AG10803 (cell line): ENCODE measurements around the gene GNB1L.

Experiments
- DNase-seq: peaks from one replicate; pipeline ENCODE4 v3.0.0; 2010; ENCODE audit warnings: low read depth
- H3K4me3 ChIP-seq: 2 replicates; pipeline ENCODE4 v1.5.1; 2011; ENCODE audit warnings: mild to moderate bottlenecking, low read length, control low read depth
- CTCF ChIP-seq: conservative IDR thresholded peaks from 2 replicates; pipeline ENCODE4 v1.5.1; 2011; ENCODE audit warnings: mild to moderate bottlenecking, low read length, control low read depth, inconsistent platforms

GNB1L gene

GRCh38 chr22:19818324-19819207 is 36.1 kb downstream of the GNB1L start:
- no peak for DNase-seq
- TF ChIP-seq CTCF = no peak

GRCh38 chr22:19816372-19817119 is 38.1 kb downstream of the GNB1L start:
- DNase-seq = no peak
- H3K4me3 ChIP-seq = no peak overlapping the region
- TF ChIP-seq CTCF = no peak

More at GRCh38 chr22:19818324-19819207, 36.1 kb downstream of the GNB1L start:
- H3K4me3 ChIP-seq = no peak overlapping the region

- no peak for DNase-seq
- no peak for TF ChIP-seq CTCF
- H3K4me3 ChIP-seq = no peak overlapping the region
Observed at GRCh38 chr22:19815823-19816290, 38.8 kb downstream of the GNB1L start.

- TF ChIP-seq CTCF = no peak
- DNase-seq = no peak
- H3K4me3 ChIP-seq = no peak overlapping the region
Observed at GRCh38 chr22:19815093-19815822, 39.4 kb downstream of the GNB1L start.

- no peak for TF ChIP-seq CTCF
- no peak for DNase-seq
- H3K4me3 ChIP-seq = no peak overlapping the region
Observed at GRCh38 chr22:19814428-19814827, 40.2 kb downstream of the GNB1L start.

GRCh38 chr22:19812910-19813309 is 41.8 kb downstream of the GNB1L start:
- TF ChIP-seq CTCF = no peak
- DNase-seq = no peak

More at GRCh38 chr22:19812910-19813309, 41.8 kb downstream of the GNB1L start:
- no peak overlapping the region for H3K4me3 ChIP-seq
